Measurements from ENCODE around the gene NKTR. TPM values are rescaled to one million over a fixed set of nuclear protein-coding genes. Genes with fewer than 3 reads are reported as not detected.
A peak's percentile ranks its signal among the peaks of the same experiment; 100 is the strongest.

NKTR gene
- total RNA-seq, 1 donor from 2014 or later, result 196 TPM

GRCh38 chr3:42631620-42632019 lies 31.1 kb downstream of the NKTR start:
- H3K27me3 Mint-ChIP-seq (ENCODE audit: unreplicated experiment), result no peaks in the 10 kb centered on the region
- no peak for DNase-seq
- H3K4me3 Mint-ChIP-seq (ENCODE audit: unreplicated experiment), result no peak overlapping the region
- H3K4me1 Mint-ChIP-seq (ENCODE audit: low read depth, unreplicated experiment), result peaks cover 11% of the 10 kb centered on the region
- no peaks in the 10 kb centered on the region for H3K36me3 Mint-ChIP-seq (ENCODE audit: unreplicated experiment)
- H3K27ac Mint-ChIP-seq (ENCODE audit: unreplicated experiment), result peak overlapping the region; percentile 46
- H3K9me3 Mint-ChIP-seq (ENCODE audit: unreplicated experiment), result no peaks in the 10 kb centered on the region
- TF ChIP-seq CTCF (IDR thresholded peaks at IDR 0.05; ENCODE audit: partially characterized antibody, unreplicated experiment), result no peak

GRCh38 chr3:42632146-42632545 lies 31.7 kb downstream of the NKTR start:
- no peaks in the 10 kb centered on the region for H3K27me3 Mint-ChIP-seq (ENCODE audit: unreplicated experiment)
- DNase-seq, result no peak
- H3K4me3 Mint-ChIP-seq (ENCODE audit: unreplicated experiment), result no peak overlapping the region
- H3K36me3 Mint-ChIP-seq (ENCODE audit: unreplicated experiment), result no peaks in the 10 kb centered on the region
- no peak overlapping the region for H3K27ac Mint-ChIP-seq (ENCODE audit: unreplicated experiment)
- peaks cover 11% of the 10 kb centered on the region for H3K4me1 Mint-ChIP-seq (ENCODE audit: low read depth, unreplicated experiment)
- no peaks in the 10 kb centered on the region for H3K9me3 Mint-ChIP-seq (ENCODE audit: unreplicated experiment)
- TF ChIP-seq CTCF (IDR thresholded peaks at IDR 0.05; ENCODE audit: partially characterized antibody, unreplicated experiment), result no peak

- H3K27me3 Mint-ChIP-seq (ENCODE audit: unreplicated experiment), result no peaks in the 10 kb centered on the region
- TF ChIP-seq CTCF (IDR thresholded peaks at IDR 0.05; ENCODE audit: partially characterized antibody, unreplicated experiment), result no peak
These were observed 33.1 kb downstream of the NKTR start for GRCh38 chr3:42633544-42633943.

GRCh38 chr3:42635111-42635510 lies 34.6 kb downstream of the NKTR start:
- no peak for TF ChIP-seq CTCF (IDR thresholded peaks at IDR 0.05; ENCODE audit: partially characterized antibody, unreplicated experiment)
- Mint-ChIP-seq H3K36me3 (ENCODE audit: unreplicated experiment) (no peaks in the 10 kb centered on the region), H3K4me3 (ENCODE audit: unreplicated experiment) (no peak overlapping the region), H3K4me1 (ENCODE audit: low read depth, unreplicated experiment) (peaks cover 11% of the 10 kb centered on the region), H3K27ac (ENCODE audit: unreplicated experiment) (no peak overlapping the region), H3K27me3 (ENCODE audit: unreplicated experiment) (no peaks in the 10 kb centered on the region), H3K9me3 (ENCODE audit: unreplicated experiment) (no peaks in the 10 kb centered on the region)
- DNase-seq, result no peak

More at GRCh38 chr3:42633544-42633943, 33.1 kb downstream of the NKTR start:
- Mint-ChIP-seq H3K9me3 (ENCODE audit: unreplicated experiment) (no peaks in the 10 kb centered on the region), H3K36me3 (ENCODE audit: unreplicated experiment) (no peaks in the 10 kb centered on the region), H3K4me1 (ENCODE audit: low read depth, unreplicated experiment) (peaks cover 11% of the 10 kb centered on the region), H3K27ac (ENCODE audit: unreplicated experiment) (no peak overlapping the region), H3K4me3 (ENCODE audit: unreplicated experiment) (no peak overlapping the region)
- no peak for DNase-seq

- Mint-ChIP-seq H3K4me1 (ENCODE audit: low read depth, unreplicated experiment) (no peaks in the 10 kb centered on the region), H3K36me3 (ENCODE audit: unreplicated experiment) (peaks cover 5% of the 10 kb centered on the region)
These were observed 36.5 kb downstream of the NKTR start for GRCh38 chr3:42637001-42637400.

More at GRCh38 chr3:42637001-42637400, 36.5 kb downstream of the NKTR start:
- Mint-ChIP-seq H3K4me3 (ENCODE audit: unreplicated experiment) (no peak overlapping the region), H3K27ac (ENCODE audit: unreplicated experiment) (no peak overlapping the region), H3K27me3 (ENCODE audit: unreplicated experiment) (no peaks in the 10 kb centered on the region), H3K9me3 (ENCODE audit: unreplicated experiment) (no peaks in the 10 kb centered on the region)
- TF ChIP-seq CTCF (IDR thresholded peaks at IDR 0.05; ENCODE audit: partially characterized antibody, unreplicated experiment), result no peak
- no peak for DNase-seq

All from glutamatergic neuron (in vitro differentiated cells).